Activated CD4-positive, CD25-positive, alpha-beta regulatory T cell (primary cell): ENCODE data around the gene SNAP47.

Experiments used
- DNase-seq, 4 experiments: peaks; one replicate each; lab custom pipeline; 2025; lab: John Stamatoyannopoulos, UW

Gene SNAP47

DNA sequence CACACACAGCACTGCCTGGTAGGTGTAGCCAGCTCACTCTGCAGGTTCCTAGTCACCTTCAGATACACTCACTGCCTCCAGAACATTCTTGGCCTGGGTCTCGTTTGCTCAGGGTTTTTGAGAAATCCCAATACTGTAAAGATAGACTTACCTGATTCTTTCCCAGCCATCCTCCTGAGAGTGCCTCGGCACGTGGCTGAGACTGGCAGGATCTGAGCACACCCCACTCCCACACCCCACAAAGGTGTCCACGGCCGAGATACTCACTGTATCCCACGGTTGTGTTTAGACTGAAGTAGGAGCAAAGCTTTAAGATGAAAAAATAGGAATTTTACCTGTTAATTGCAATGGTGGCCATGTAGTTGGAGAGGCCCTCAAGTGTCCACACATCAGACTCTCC, 33.4 kb downstream of the SNAP47 start:
- no peak for DNase-seq

GRCh38 chr1:227769047-227769935, 34.1 kb downstream of the SNAP47 start:
- no peak for DNase-seq

GRCh38 chr1:227769936-227770494, 34.8 kb downstream of the SNAP47 start:
- DNase-seq, result no peak

DNA sequence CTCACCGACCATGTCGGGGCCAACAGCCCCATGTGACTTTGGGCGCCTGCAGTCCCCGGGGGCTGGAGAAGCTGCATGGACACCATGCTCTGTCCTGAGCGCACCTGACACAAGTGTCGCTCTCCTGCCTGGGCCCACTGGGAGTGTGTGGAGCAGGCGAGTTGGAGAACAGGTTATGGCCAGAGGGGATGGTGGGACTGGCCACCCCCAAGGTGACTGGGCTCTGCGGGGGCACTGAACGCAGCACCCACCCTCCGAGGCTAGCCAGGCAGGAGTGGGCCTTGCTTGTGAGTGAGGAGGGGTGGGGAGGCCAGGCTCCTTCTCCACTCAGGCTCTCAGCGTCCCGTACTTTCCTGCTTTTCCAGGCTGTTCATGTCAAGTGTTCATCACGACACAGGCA, 35.6 kb downstream of the SNAP47 start:
- no peak for DNase-seq

- no peak for DNase-seq
These were observed 36.1 kb downstream of the SNAP47 start for GRCh38 chr1:227771326-227771725.

- no peak for DNase-seq
These were observed 36.5 kb downstream of the SNAP47 start for GRCh38 chr1:227771771-227772170.

GRCh38 chr1:227773558-227773957, 38.3 kb downstream of the SNAP47 start:
- no peak for DNase-seq

DNA sequence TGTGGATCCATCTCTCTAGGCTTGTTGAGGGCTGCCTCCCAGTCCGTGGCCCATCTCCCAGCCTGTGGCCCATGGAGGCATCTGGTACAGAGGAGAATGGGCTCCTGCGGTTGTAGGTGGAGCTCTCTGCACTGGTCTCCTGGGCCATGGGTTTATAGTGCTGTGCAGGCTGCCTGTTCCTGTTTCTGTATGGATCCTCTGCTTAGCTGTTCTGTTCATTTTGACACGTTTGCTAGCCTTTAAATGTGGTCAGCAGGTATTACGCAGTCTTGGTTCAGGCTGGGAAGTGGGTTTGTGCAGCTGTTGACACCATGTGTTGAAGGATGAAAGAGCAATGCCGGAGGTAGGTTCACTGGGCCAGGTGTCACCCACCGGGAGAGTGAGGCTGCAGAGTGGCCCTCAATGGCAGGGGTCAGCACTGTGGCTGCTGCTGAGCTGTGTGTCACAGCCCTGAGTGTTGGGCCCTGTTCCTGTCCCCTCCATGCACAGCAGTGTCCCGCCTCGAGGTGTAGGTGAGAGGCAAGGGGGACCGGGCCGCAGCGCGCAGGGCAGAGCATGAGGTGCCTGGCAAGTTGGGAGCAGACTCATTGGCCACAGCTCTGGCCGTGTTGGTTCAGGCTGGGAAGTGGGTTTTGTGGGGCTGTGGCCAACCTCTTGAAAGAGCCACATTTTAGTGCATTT, 39.0 kb downstream of the SNAP47 start:
- DNase-seq, result no peak

DNA sequence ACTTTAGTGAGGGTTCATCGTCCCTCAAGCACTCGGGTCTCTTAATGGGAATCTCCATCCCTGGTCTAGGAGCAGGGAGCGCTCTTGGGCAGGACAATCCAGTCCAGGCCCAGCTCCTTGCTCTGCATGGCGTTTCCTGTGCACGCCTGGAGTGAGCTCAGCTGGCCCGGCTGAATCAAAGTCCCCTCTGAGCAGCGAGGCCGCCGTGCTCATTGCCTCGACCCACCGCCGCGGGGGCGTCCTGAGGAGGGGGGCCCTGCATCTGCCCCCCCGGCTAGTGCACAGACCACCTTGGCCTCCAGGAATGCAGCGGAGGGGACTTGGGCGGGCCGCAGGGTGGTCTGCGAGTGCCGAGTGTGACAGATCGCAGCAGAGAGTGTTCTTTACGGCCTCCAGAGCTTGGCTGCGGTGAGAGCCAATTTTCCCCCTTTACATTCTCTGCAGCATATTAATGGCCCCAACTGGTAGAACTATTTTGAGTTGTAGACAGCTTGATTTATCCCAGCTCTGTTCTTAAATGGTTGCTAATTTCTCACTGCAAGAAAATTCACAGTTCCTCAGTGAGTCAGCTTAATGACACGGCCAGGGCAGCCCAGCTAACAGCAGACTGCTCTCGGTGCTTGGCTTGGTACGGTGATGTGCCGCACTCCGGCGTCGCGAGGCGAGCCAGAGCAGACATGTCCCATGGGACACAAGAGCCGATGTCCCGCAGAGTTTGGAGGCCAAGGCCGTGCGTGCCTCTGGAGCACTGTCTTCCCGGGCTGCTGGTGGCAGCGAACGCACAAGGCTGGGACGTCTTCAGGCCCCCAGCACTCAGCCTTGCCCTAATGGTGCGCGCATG, 39.8 kb downstream of the SNAP47 start:
- DNase-seq, result no peak

DNA sequence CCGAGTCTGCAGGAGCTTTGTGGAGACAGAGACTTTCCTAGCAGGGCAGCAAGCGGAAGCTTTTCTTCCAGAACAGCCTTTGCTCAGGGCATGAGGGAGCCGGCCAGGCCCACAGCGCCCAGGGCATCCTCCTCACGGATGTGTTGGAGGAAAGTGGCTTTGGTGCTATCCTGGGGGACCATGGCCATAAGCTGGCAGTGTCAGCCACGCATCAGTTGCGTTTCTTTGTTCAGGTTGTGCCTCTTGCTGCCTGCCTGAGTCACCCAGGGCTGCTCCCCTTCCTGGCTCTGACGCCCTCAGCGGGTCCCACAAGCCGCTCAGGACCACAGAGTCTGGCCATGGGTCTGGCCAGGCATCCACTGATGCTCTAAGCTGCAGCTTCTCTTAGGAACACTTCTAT, 40.6 kb downstream of the SNAP47 start:
- DNase-seq, result no peak

DNA sequence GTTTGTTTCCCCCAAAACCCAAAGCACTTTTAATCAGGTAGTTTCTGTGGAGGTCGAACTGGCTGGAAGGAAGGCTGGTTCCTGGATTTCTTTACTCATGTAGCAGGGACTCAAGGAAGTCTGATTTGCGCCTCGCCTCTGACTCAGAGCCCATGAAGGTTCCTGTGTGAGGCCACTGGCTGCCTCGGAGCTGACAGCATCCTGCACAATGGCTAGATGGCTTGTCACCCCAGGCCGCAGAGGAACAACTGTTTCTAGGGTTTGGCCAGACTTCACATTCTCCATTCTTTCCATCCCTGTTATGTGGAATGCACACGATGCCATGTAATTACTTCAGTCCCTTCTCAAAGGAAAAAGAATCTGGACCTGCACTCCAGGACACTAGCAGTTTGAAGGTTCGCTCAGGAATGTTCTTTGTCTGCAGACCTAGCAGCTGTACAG, 41.1 kb downstream of the SNAP47 start:
- no peak for DNase-seq

- no peak for DNase-seq
These were observed 41.9 kb downstream of the SNAP47 start for GRCh38 chr1:227777156-227777555.

GRCh38 chr1:227777646-227778045, 42.4 kb downstream of the SNAP47 start:
- no peak for DNase-seq

GRCh38 chr1:227778401-227778947, 43.2 kb downstream of the SNAP47 start:
- DNase-seq, result no peak

DNA sequence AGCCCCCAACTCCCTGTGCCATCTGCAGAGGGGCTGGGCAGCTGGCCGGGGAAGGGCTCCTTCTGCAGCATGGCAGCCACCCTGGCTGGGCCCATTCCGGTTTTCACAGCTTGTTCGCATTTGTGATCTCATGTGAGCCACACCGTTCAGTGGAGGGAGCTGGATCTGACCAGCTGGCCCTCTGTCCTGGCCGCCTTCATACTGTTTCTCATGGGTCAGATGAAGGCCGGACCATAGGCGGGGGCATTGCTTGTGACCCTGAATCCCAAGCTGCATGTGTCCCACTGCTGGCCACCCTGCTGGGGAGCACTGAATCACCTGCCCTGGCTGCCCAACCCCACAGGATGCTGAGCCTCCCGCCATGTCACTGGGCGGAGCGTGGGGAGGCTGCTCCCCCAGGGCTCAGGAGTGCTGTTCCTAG, 43.8 kb downstream of the SNAP47 start:
- DNase-seq, result no peak

DNA sequence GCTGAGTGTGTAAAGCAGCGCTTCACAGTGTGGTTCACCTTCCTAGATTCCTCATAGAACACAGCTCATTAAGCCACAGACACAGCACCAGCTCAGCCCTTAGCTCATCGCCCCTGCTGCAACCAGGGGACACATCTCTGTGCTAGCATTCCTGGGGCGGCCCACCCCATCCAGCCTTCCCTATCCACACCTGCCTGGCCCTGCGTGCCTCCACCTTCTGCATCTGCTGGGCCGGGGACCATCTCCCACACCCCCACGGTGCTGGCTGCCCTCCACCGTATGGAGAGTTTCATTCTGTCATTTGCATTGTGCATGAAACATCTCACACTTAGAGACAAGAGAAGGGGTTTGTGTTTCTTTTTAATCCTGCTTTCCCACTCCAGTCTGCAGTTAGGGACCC, 44.5 kb downstream of the SNAP47 start:
- DNase-seq, result no peak

DNA sequence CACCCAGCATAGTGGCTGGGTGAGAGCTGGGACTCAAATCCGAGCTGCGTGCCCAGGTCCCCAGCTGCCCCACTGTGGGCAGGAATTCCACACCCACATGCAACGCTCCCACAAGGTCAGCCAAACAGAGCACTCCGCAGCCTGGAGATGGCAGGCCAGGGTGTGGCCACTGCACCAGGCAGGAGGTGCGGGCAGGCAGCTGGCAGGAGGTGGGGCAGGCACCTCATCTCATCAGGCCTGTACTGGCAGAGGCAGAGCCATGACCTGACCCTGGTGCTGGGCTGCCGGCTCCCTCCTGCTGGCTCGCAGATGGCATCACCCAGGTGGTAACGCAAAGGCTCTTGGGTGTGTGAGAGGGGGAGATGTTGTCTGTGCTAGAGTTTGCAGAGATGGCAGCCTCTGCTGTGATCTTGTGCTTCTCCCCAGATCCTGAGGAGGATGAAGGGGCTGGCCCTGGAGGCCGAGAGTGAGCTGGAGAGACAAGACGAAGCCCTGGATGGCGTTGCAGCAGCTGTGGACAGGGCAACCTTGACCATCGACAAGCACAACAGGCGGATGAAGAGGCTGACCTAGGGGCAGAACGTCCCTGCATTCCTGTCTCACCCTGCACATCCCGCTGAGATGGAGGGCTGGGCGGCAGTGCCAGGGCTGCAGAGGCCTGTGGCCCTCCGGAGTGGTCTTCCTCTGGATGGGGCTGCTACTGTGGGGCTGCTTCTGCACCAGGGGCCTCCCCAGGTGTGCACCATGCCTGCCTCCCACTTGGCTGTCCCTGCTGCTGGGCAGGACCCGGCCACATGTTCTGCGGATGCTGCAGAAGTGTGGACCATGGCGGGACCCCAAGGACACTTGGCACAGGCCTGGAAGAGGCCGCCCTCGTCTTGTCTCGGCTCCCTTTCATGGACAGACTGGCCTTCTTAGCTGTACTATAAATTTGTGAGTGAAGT, 45.1 kb downstream of the SNAP47 start:
- no peak for DNase-seq

DNA sequence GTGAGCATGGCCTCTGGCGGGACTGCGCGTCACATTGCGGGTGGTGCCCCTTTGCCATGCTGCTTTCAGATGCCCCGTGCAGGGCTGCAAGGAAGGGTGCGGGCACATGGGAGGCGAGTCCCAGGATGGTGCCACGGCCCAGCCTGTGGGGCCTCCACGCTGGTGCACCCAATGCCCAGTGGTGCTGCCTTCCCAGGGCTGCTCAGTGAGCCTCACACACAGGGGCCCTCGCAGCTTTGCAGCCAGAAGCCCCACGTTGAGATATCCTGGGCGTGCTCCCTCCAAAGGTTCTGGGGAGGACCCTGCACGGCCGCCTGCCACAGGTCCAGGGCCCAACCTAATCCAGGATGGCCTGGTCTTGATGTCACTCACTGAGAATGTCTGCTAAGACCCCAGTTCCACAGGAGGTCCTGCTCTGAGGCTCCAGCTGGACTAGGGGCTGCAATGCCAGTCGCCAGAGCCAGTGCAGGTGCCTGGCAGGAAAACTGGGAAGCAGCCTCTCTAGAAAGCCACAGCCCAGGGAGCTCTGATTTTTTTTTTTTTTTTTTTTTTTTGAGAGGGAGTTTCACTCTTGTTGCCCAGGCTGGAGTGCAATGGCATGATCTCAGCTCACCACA, 46.2 kb downstream of the SNAP47 start:
- no peak for DNase-seq

DNA sequence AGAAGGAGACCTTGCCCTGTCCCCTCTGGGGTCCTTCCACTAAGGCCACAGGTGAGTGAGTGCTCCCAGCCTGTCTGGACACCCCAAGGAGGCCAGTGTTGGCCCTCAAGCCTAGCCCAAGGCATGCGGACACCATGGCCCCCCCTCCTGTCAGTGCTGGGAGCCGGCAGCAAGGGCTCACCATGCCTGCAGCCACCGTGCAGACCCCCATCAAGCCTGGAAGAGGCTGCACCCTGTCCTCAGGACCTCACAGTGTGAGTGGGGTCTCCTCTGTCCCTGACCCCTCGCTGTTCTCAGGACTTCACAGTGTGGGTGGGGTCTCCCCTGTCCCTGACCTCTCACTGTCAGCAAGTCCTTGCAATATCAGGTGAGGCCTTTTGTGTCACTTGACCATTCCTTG, 47.0 kb downstream of the SNAP47 start:
- DNase-seq, result no peak

- DNase-seq, result no peak
These were observed 50.0 kb downstream of the SNAP47 start for GRCh38 chr1:227785094-227785804.
